Large intestine (tissue), 3 donors: Measurements from ENCODE around the gene LDB2. TPM values are rescaled to one million over a fixed set of nuclear protein-coding genes. Genes with fewer than 3 reads are reported as not detected.

Source experiments
- DNase-seq, 2 donors: peaks; one replicate each; pipeline versions ENCODE4 v3.0.0 to v3.0.0-alpha.2; 2013
- H3K27ac ChIP-seq: one replicate; pipeline ENCODE4 v1.5.1; 2013; ENCODE audit warnings: low read length
- H3K27me3 ChIP-seq: 2 replicates; pipeline ENCODE4 v1.6.1; 2013; ENCODE audit warnings: low read length; ENCODE audit not compliant: control insufficient read depth, insufficient read depth
- H3K36me3 ChIP-seq: 2 replicates; pipeline ENCODE4 v1.6.1; 2013; ENCODE audit warnings: low read length; ENCODE audit not compliant: control insufficient read depth, insufficient read depth
- H3K4me1 ChIP-seq: one replicate; pipeline ENCODE4 v1.6.1; 2013; ENCODE audit warnings: low read length; ENCODE audit not compliant: control insufficient read depth, insufficient read depth
- H3K4me3 ChIP-seq: one replicate; pipeline ENCODE4 v1.5.1; 2013; ENCODE audit warnings: low read length
- H3K9me3 ChIP-seq: one replicate; pipeline ENCODE4 v1.6.1; 2013; ENCODE audit warnings: mild to moderate bottlenecking, low read depth, low read length, moderate library complexity; ENCODE audit not compliant: control insufficient read depth
- WGBS: methylation state at CpG from one replicate; pipeline ENCODE4 v1.1.5; 2013; ENCODE audit warnings: low lambda C conversion rate; ENCODE audit not compliant: insufficient coverage; 5-methylcytosine and 5-hydroxymethylcytosine counted together
- polyA plus RNA-seq: library from polyadenylated mRNA; unstranded; fragments of 120-200 nt; gene quantifications from one replicate; pipeline ENCODE4 v1.2.1, GENCODE V29; 2013

LDB2 gene
- polyA plus RNA-seq, 1 donor = 17.2 TPM

GRCh38 chr4:16809943-16810342 lies 88.5 kb downstream of the LDB2 start:
- DNase-seq = no peak
- H3K27ac ChIP-seq = no peak overlapping the region
- no peaks in the 10 kb centered on the region for H3K36me3 ChIP-seq
- H3K27me3 ChIP-seq = no peaks in the 10 kb centered on the region
- WGBS = 83% methylated on average over 1 of the region's 3 CpGs
- H3K4me1 ChIP-seq = no peaks in the 10 kb centered on the region
- no peak overlapping the region for H3K4me3 ChIP-seq
- no peaks in the 10 kb centered on the region for H3K9me3 ChIP-seq

- Histone ChIP-seq H3K27me3 (no peaks in the 10 kb centered on the region), H3K9me3 (no peaks in the 10 kb centered on the region), H3K4me3 (no peak overlapping the region), H3K36me3 (no peaks in the 10 kb centered on the region), H3K27ac (no peak overlapping the region), H3K4me1 (no peaks in the 10 kb centered on the region)
- DNase-seq = no peak
- no CpG with 5 or more reads among the region's 2 CpGs for WGBS
Measured at GRCh38 chr4:16809064-16809463, 89.4 kb downstream of the LDB2 start.

GRCh38 chr4:16807355-16807754 lies 91.1 kb downstream of the LDB2 start:
- H3K9me3 ChIP-seq = no peaks in the 10 kb centered on the region
- no peak overlapping the region for H3K4me3 ChIP-seq
- H3K4me1 ChIP-seq = no peaks in the 10 kb centered on the region
- no peaks in the 10 kb centered on the region for H3K36me3 ChIP-seq
- H3K27me3 ChIP-seq = no peaks in the 10 kb centered on the region
- DNase-seq = no peak
- no peak overlapping the region for H3K27ac ChIP-seq

- Histone ChIP-seq H3K27ac (no peak overlapping the region), H3K36me3 (no peaks in the 10 kb centered on the region), H3K4me3 (no peak overlapping the region), H3K27me3 (no peaks in the 10 kb centered on the region), H3K4me1 (no peaks in the 10 kb centered on the region), H3K9me3 (no peaks in the 10 kb centered on the region)
- DNase-seq = no peak
Measured at GRCh38 chr4:16804581-16804980, 93.9 kb downstream of the LDB2 start.

- no peaks in the 10 kb centered on the region for H3K4me1 ChIP-seq
- no peak overlapping the region for H3K27ac ChIP-seq
- H3K9me3 ChIP-seq = no peaks in the 10 kb centered on the region
- no peaks in the 10 kb centered on the region for H3K36me3 ChIP-seq
- no peak overlapping the region for H3K4me3 ChIP-seq
- no peak for DNase-seq
- WGBS = no CpG with 5 or more reads among the region's 3 CpGs
- H3K27me3 ChIP-seq = no peaks in the 10 kb centered on the region
Measured at GRCh38 chr4:16802044-16802443, 96.4 kb downstream of the LDB2 start.

- WGBS = 95% methylated on average over 3 of the region's 3 CpGs
- no peak for DNase-seq
- H3K36me3 ChIP-seq = no peaks in the 10 kb centered on the region
- no peak overlapping the region for H3K27ac ChIP-seq
- H3K9me3 ChIP-seq = no peaks in the 10 kb centered on the region
- H3K4me1 ChIP-seq = no peaks in the 10 kb centered on the region
- no peaks in the 10 kb centered on the region for H3K27me3 ChIP-seq
- no peak overlapping the region for H3K4me3 ChIP-seq
Measured at GRCh38 chr4:16801356-16801755, 97.1 kb downstream of the LDB2 start.

- H3K27ac ChIP-seq = no peak overlapping the region
- no peak overlapping the region for H3K4me3 ChIP-seq
- H3K4me1 ChIP-seq = no peaks in the 10 kb centered on the region
- WGBS = 36% methylated on average over 3 of the region's 9 CpGs
- H3K27me3 ChIP-seq = no peaks in the 10 kb centered on the region
- DNase-seq = peak in 1 of 2 donors; percentile 13
- H3K36me3 ChIP-seq = no peaks in the 10 kb centered on the region
- H3K9me3 ChIP-seq = no peaks in the 10 kb centered on the region
Measured at GRCh38 chr4:16794816-16795445, 103.5 kb downstream of the LDB2 start.

GRCh38 chr4:16791460-16791859 lies 107.0 kb downstream of the LDB2 start:
- peaks cover 2% of the 10 kb centered on the region for H3K4me1 ChIP-seq
- H3K27ac ChIP-seq = no peak overlapping the region
- H3K4me3 ChIP-seq = no peak overlapping the region
- DNase-seq = no peak
- no peaks in the 10 kb centered on the region for H3K9me3 ChIP-seq
- no peaks in the 10 kb centered on the region for H3K36me3 ChIP-seq
- H3K27me3 ChIP-seq = no peaks in the 10 kb centered on the region
- whole genome bisulfite sequencing = no CpG with 5 or more reads among the region's 6 CpGs

GRCh38 chr4:16790508-16790907 lies 107.9 kb downstream of the LDB2 start:
- Histone ChIP-seq H3K27me3 (no peaks in the 10 kb centered on the region), H3K36me3 (no peaks in the 10 kb centered on the region), H3K4me1 (peaks cover 2% of the 10 kb centered on the region), H3K9me3 (no peaks in the 10 kb centered on the region), H3K4me3 (no peak overlapping the region), H3K27ac (no peak overlapping the region)
- DNase-seq = no peak
- 90% methylated on average over 5 of the region's 8 CpGs for WGBS

- Histone ChIP-seq H3K4me3 (no peak overlapping the region), H3K27me3 (no peaks in the 10 kb centered on the region), H3K27ac (no peak overlapping the region), H3K4me1 (peaks cover 2% of the 10 kb centered on the region), H3K36me3 (no peaks in the 10 kb centered on the region), H3K9me3 (no peaks in the 10 kb centered on the region)
- DNase-seq = no peak
- no CpG with 5 or more reads among the region's 3 CpGs for whole genome bisulfite sequencing
Measured at GRCh38 chr4:16788868-16789267, 109.6 kb downstream of the LDB2 start.

- peaks cover 2% of the 10 kb centered on the region for H3K4me1 ChIP-seq
- no peak overlapping the region for H3K4me3 ChIP-seq
- 24% methylated on average over 3 of the region's 6 CpGs for WGBS
- H3K27ac ChIP-seq = no peak overlapping the region
- no peaks in the 10 kb centered on the region for H3K27me3 ChIP-seq
- no peak for DNase-seq
- no peaks in the 10 kb centered on the region for H3K9me3 ChIP-seq
- H3K36me3 ChIP-seq = no peaks in the 10 kb centered on the region
Measured at GRCh38 chr4:16785793-16786527, 112.5 kb downstream of the LDB2 start.
